VCaP (cell line): ENCODE measurements around the gene EDA2R.

ENCODE experiments used
- H3K27ac ChIP-seq: fragments of 450-650 bp; 2 replicates; pipeline ENCODE4 v1.5.1; 2017
- TF ChIP-seq, protein P1 (sequence below): fragments of 450-650 bp; conservative IDR thresholded peaks from 2 replicates; pipeline ENCODE4 v1.5.1; 2017; ENCODE audit warnings: mild to moderate bottlenecking, moderate library complexity

EDA2R gene

DNA sequence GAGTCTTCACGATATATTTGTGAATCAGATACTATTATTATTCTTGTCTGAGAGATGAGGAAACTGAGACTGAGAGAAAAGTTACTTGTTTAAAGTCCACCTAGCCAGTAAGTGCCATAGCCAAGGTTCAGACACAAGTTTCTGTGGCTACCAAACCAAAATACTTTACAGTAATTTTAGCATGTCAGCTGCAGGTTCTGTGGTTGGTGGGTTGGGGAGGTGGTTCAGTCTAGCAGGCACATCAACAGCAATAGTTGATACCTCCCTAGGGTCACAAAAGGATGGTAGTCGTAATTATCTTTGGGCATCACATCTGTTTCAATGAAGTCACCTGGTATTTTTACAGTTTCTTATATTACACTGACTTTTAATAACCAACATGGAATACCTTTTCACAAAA lies 35.6 kb upstream of the EDA2R start:
- no peak overlapping the region for H3K27ac ChIP-seq
- TF ChIP-seq, protein P1, sequence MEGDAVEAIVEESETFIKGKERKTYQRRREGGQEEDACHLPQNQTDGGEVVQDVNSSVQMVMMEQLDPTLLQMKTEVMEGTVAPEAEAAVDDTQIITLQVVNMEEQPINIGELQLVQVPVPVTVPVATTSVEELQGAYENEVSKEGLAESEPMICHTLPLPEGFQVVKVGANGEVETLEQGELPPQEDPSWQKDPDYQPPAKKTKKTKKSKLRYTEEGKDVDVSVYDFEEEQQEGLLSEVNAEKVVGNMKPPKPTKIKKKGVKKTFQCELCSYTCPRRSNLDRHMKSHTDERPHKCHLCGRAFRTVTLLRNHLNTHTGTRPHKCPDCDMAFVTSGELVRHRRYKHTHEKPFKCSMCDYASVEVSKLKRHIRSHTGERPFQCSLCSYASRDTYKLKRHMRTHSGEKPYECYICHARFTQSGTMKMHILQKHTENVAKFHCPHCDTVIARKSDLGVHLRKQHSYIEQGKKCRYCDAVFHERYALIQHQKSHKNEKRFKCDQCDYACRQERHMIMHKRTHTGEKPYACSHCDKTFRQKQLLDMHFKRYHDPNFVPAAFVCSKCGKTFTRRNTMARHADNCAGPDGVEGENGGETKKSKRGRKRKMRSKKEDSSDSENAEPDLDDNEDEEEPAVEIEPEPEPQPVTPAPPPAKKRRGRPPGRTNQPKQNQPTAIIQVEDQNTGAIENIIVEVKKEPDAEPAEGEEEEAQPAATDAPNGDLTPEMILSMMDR = no peak

DNA sequence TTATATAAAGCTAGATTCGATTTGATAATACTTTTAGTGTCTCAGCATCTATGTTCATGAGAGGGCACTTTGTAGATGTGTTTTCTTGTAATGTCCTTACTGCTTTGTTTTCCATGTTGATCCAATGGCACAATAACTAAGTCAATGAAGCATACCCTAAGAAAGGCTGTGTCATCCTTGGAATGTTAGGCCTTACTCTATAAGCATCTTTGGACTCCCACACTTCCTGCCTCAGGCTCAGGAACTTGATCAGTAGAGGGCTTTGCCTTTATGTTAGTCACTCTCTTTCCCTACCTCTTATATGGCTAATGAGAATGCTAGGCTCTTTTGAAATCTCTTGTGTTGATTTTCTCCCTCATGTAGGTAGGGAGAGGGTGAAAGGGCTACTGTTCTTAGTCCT lies 33.2 kb upstream of the EDA2R start:
- TF ChIP-seq, protein P1 = no peak
- no peak overlapping the region for H3K27ac ChIP-seq

DNA sequence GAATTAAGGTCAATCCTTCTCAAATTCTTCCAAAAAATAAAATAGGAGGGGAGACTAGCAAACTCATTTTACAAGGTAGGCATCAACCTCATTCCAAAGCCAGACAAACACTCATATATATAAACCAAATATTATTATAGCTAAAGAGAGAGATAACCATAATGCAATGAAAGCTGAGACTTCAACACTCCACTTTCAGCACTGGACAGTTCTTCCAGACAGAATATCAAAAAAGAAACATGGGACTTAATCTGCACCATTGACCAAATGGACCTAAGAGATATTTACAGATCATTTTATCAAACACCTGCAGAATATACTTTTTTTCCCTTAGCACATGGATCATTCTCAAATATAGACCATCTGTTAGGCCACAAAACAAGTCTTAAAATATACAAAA lies 15.5 kb upstream of the EDA2R start:
- H3K27ac ChIP-seq = no peak overlapping the region
- TF ChIP-seq, protein P1 = no peak

DNA sequence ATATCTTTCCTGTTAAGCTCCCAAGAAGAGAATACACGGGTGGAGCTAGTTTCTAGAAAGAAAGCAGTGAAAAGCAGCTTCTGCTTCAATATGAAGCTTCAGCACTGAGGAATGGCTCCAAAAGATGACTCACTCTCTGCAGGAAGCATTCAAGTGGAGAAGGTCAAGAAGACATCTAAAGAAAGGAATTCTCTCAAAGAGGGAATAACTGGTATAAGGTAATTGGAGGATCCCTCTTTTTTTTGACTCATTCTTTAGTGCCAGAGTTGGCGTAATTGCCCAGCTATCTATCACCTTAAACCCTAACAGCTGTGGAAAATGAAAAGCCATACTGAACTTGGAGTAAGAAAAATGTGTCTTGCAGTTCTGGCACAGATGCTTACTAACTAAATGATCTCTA lies 3.5 kb downstream of the EDA2R start:
- H3K27ac ChIP-seq = no peak overlapping the region
- TF ChIP-seq, protein P1 = no peak

DNA sequence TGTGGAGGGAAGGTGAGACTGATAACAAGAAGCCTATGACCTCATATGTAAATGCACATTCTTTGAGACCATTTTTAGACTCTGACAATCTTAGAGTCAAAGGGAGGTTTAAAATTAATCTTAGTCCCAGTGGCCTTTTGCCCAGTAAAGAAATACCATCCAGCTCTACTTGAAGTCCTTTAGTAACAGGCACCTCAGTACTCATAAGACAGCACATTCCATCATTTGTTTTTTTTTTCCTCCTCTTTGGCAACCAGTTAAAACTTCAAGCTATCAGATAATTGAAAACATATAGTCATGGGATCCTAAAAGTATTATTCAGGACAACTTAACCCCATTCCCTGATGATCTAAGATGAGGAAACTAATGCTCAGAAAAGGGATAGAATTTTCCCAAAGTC lies 4.6 kb downstream of the EDA2R start:
- TF ChIP-seq, protein P1 = no peak
- H3K27ac ChIP-seq = no peak overlapping the region

DNA sequence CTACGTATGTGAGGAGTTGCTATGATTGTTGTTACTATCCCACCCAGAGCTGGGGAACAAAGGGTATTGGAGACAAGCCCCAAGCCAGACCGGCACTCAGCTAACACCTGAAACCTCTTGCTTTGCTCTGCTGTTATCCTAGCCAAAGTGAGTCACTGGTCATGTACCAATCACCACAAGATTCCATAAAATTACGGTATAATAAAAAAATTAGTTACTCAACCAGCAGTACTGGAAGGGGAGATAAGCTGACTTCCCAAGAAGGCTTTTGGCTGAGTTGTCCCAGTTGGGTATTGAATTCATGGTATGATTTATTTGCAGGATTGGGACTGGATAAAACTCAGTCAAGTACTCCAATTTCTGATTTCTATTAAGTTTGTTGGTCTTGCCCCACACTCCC lies 5.3 kb downstream of the EDA2R start:
- H3K27ac ChIP-seq = no peak overlapping the region
- TF ChIP-seq, protein P1 = no peak

DNA sequence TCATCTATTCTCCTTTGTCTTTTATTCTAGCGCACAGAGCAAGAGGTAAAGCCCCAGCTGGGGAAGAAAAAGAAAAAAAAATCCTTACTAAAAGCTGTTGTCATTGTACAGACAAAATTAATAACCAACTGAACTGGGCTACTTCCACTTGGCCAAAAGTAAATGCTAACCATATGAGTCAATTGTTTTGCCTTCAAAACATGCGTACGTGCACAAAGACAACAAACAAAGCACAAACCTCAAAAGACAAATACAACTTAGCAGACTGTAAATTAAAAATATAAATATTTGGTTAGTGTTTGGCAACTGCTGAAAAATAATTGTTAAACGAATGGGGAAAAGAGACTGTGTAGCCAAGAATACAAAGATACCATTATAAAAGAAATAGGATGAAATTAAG lies 5.9 kb downstream of the EDA2R start:
- TF ChIP-seq, protein P1 = no peak
- no peak overlapping the region for H3K27ac ChIP-seq

DNA sequence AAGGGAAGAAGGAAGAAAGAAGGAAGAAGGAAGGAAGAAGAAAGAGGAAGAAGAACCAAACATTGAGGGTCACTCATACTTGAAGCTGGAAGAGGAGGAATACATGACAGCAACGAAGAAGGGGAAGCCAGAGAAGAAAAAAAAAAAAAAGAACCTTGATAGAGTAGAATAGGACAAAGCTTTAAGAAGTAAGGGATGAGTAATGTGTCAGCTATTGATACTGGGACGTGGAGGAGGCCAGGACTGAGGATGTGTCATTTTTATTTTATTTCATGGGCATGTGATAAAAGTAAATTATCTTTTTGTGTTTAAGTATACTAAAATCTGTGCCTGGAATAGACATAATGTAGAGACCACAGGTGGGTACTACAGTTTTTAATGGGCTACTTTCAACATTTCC lies 6.4 kb downstream of the EDA2R start:
- TF ChIP-seq, protein P1 = no peak
- no peak overlapping the region for H3K27ac ChIP-seq
